Measurements from ENCODE around the gene RNU5D-1.

Gene RNU5D-1

GRCh38 chr1:44681905-44682882 lies 48.8 kb downstream of the RNU5D-1 start:
- no peak for DNase-seq (ENCODE audit: low read depth)
- no peak overlapping the region for H3K4me3 ChIP-seq (ENCODE audit: low read depth, low read length)
- TF ChIP-seq CTCF (IDR thresholded peaks at IDR 0.05; ENCODE audit: control insufficient read depth, extremely low read depth, insufficient read depth) = no peak

Data from LNCaP clone FGC (cell line).